ENCODE measurements around the gene BARHL1.

Gene BARHL1

GRCh38 chr9:132575811-132576210 is 6.6 kb upstream of the BARHL1 start:
- Histone ChIP-seq H3K4me3 (ENCODE audit: low read length) (no peak overlapping the region), H3K4me1 (ENCODE audit: control insufficient read depth, low read length) (peaks cover 21% of the 10 kb centered on the region), H3K9me2 (replicated peaks; ENCODE audit: control insufficient read depth, low read length) (no peaks in the 10 kb centered on the region), H4K20me1 (ENCODE audit: control insufficient read depth, insufficient read depth, low read depth, low read length) (no peaks in the 10 kb centered on the region), H3K36me3 (ENCODE audit: control insufficient read depth, low read length) (no peaks in the 10 kb centered on the region), H3K27me3 (ENCODE audit: control insufficient read depth, low read length) (peaks cover 16% of the 10 kb centered on the region), H3F3A (ENCODE audit: control insufficient read depth, insufficient read depth) (peaks cover 4% of the 10 kb centered on the region; the same call in 1 of the 2 replicates), H3K79me2 (ENCODE audit: control insufficient read depth, low read length) (no peaks in the 10 kb centered on the region), H3K27ac (ENCODE audit: low read depth, low read length) (no peak overlapping the region), H3K9me3 (ENCODE audit: control insufficient read depth, insufficient read depth, low read length) (no peaks in the 10 kb centered on the region), H3K4me2 (ENCODE audit: low read length) (no peak overlapping the region)
- no peak for TF ChIP-seq CTCF (IDR thresholded peaks at IDR 0.05; ENCODE audit: low read depth, low read length, poor library complexity, severe bottlenecking)
- no peak for TF ChIP-seq EZH2phosphoT487 (IDR thresholded peaks at IDR 0.05; ENCODE audit: borderline replicate concordance, low read length)

GRCh38 chr9:132577119-132577518 is 5.3 kb upstream of the BARHL1 start:
- no peak overlapping the region for H3K27ac ChIP-seq (ENCODE audit: low read depth, low read length)
- H3K9me3 ChIP-seq (ENCODE audit: control insufficient read depth, insufficient read depth, low read length) = no peaks in the 10 kb centered on the region
- no peaks in the 10 kb centered on the region for H3K36me3 ChIP-seq (ENCODE audit: control insufficient read depth, low read length)
- peaks cover 24% of the 10 kb centered on the region for H3K27me3 ChIP-seq (ENCODE audit: control insufficient read depth, low read length)
- H3F3A ChIP-seq (ENCODE audit: control insufficient read depth, insufficient read depth) = peaks cover 4% of the 10 kb centered on the region; the same call in 1 of the 2 replicates
- no peaks in the 10 kb centered on the region for H4K20me1 ChIP-seq (ENCODE audit: control insufficient read depth, insufficient read depth, low read depth, low read length)
- H3K4me3 ChIP-seq (ENCODE audit: low read length) = no peak overlapping the region
- no peak overlapping the region for H3K4me2 ChIP-seq (ENCODE audit: low read length)
- TF ChIP-seq EZH2phosphoT487 (IDR thresholded peaks at IDR 0.05; ENCODE audit: borderline replicate concordance, low read length) = no peak
- TF ChIP-seq CTCF (IDR thresholded peaks at IDR 0.05; ENCODE audit: low read depth, low read length, poor library complexity, severe bottlenecking) = no peak
- H3K4me1 ChIP-seq (ENCODE audit: control insufficient read depth, low read length) = peaks cover 12% of the 10 kb centered on the region
- no peaks in the 10 kb centered on the region for H3K79me2 ChIP-seq (ENCODE audit: control insufficient read depth, low read length)
- H3K9me2 ChIP-seq (replicated peaks; ENCODE audit: control insufficient read depth, low read length) = no peaks in the 10 kb centered on the region

GRCh38 chr9:132578367-132578932 is 4.0 kb upstream of the BARHL1 start:
- H3K4me3 ChIP-seq (ENCODE audit: low read length) = no peak overlapping the region
- peaks cover 24% of the 10 kb centered on the region for H3K27me3 ChIP-seq (ENCODE audit: control insufficient read depth, low read length)
- H4K20me1 ChIP-seq (ENCODE audit: control insufficient read depth, insufficient read depth, low read depth, low read length) = no peaks in the 10 kb centered on the region
- peaks cover 4% of the 10 kb centered on the region; the same call in 1 of the 2 replicates for H3F3A ChIP-seq (ENCODE audit: control insufficient read depth, insufficient read depth)
- no peak overlapping the region for H3K4me2 ChIP-seq (ENCODE audit: low read length)
- no peaks in the 10 kb centered on the region for H3K9me2 ChIP-seq (replicated peaks; ENCODE audit: control insufficient read depth, low read length)
- no peak overlapping the region for H3K27ac ChIP-seq (ENCODE audit: low read depth, low read length)
- no peak for TF ChIP-seq CTCF (IDR thresholded peaks at IDR 0.05; ENCODE audit: low read depth, low read length, poor library complexity, severe bottlenecking)
- no peak for TF ChIP-seq EZH2phosphoT487 (IDR thresholded peaks at IDR 0.05; ENCODE audit: borderline replicate concordance, low read length)
- H3K9me3 ChIP-seq (ENCODE audit: control insufficient read depth, insufficient read depth, low read length) = no peaks in the 10 kb centered on the region
- no peaks in the 10 kb centered on the region for H3K4me1 ChIP-seq (ENCODE audit: control insufficient read depth, low read length)
- H3K79me2 ChIP-seq (ENCODE audit: control insufficient read depth, low read length) = no peaks in the 10 kb centered on the region
- H3K36me3 ChIP-seq (ENCODE audit: control insufficient read depth, low read length) = no peaks in the 10 kb centered on the region

All from DOHH2 (cell line).